ENCODE data around the gene LNPEP. TPM values are rescaled to one million over a fixed set of nuclear protein-coding genes. Genes with fewer than 3 reads are reported as not detected.

Gene LNPEP
- total RNA-seq, 1 experiment from 2014 or later: 18.8 TPM

- Histone ChIP-seq H3K9me2 (ENCODE audit: insufficient read depth) (no peaks in the 10 kb centered on the region), H3K36me3 (ENCODE audit: low read depth) (no peaks in the 10 kb centered on the region), H3K9me3 (ENCODE audit: insufficient read depth, low read depth) (no peaks in the 10 kb centered on the region), H3K4me1 (replicated peaks; ENCODE audit: insufficient read depth) (peaks cover 31% of the 10 kb centered on the region), H2AFZ (peak overlapping the region; percentile 100), H3K27ac (peak overlapping the region; percentile 42), H3F3A (ENCODE audit: insufficient read depth, low read depth) (peaks cover 20% of the 10 kb centered on the region; the same call in 1 of the 2 replicates), H3K4me2 (peak overlapping the region; percentile 88), H3K4me3 (peak overlapping the region; percentile 94), H3K79me2 (ENCODE audit: low read depth) (peaks cover 44% of the 10 kb centered on the region), H4K20me1 (ENCODE audit: insufficient read depth) (0 out of 2 replicates have a peak, but pooled peaks cover 5% of the 10 kb centered on the region), H3K27me3 (ENCODE audit: insufficient read depth, low read depth) (no peaks in the 10 kb centered on the region)
- intact Hi-C loops (cut with micrococcal nuclease; ENCODE audit: unreplicated experiment): loop anchor here (5.0 to 10.0 kb wide), 3 partner anchors 208 to 324 kb away; partner anchors contain the start of genes CAST and LIX1
- peak; percentile 11 to 39 for DNase-seq
- TSS peak; percentile 20 for BruUV-seq (replicated peaks)
- TF ChIP-seq CTCF (conservative IDR thresholded peaks at IDR 0.05) (no peak), EZH2 (IDR thresholded peaks at IDR 0.05; ENCODE audit: low read depth) (no peak)
- ChIA-PET CTCF (interaction anchor here (0.5 kb wide), 1 partner anchor 1698 kb away, joined by 5 read pairs; no protein-coding TSS in a partner anchor), POLR2A (ENCODE audit: unreplicated experiment) (interaction anchor here (0.6 kb wide), 2 partner anchors 1059 to 1844 kb away, joined by 5 to 6 read pairs; no protein-coding TSS in a partner anchor)
Measured at GRCh38 chr5:96936431-96937320, 796 bp downstream of the LNPEP start.

DNA sequence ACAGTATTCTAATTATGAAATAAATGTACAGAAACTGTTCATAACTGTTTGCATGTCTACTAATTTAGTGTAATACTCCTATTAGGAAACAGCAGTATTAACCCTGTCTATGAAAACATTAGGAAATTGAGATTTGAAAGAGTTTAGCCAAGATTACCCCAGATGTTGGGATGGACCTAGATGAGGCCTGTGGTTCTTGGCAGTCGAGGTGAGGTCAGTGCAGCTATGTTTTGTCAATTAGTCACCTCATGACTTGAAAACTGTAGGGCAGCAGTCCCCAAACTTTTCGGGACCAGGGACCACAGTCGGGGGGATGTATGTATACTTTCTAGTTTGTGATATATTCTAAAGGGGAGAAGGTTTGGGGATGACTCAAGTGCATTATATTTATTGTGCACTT, 4.7 kb downstream of the LNPEP start:
- no peaks in the 10 kb centered on the region for H3K9me2 ChIP-seq (ENCODE audit: insufficient read depth)
- H3K27me3 ChIP-seq (ENCODE audit: insufficient read depth, low read depth): no peaks in the 10 kb centered on the region
- no peaks in the 10 kb centered on the region for H3K9me3 ChIP-seq (ENCODE audit: insufficient read depth, low read depth)
- no peak overlapping the region for H3K4me2 ChIP-seq
- H3K27ac ChIP-seq: no peak overlapping the region
- POLR2A ChIA-PET (ENCODE audit: unreplicated experiment): no interaction called here
- no peaks in the 10 kb centered on the region for H3K36me3 ChIP-seq (ENCODE audit: low read depth)
- 0 out of 2 replicates have a peak, but pooled peaks cover 5% of the 10 kb centered on the region for H4K20me1 ChIP-seq (ENCODE audit: insufficient read depth)
- no TSS peak for BruUV-seq (replicated peaks)
- TF ChIP-seq CTCF (conservative IDR thresholded peaks at IDR 0.05) (no peak), EZH2 (IDR thresholded peaks at IDR 0.05; ENCODE audit: low read depth) (no peak)
- peaks cover 51% of the 10 kb centered on the region for H3K79me2 ChIP-seq (ENCODE audit: low read depth)
- no peak overlapping the region for H3K4me3 ChIP-seq
- H3F3A ChIP-seq (ENCODE audit: insufficient read depth, low read depth): peaks cover 1% of the 10 kb centered on the region; the same call in 1 of the 2 replicates
- H2AFZ ChIP-seq: no peak overlapping the region
- peaks cover 13% of the 10 kb centered on the region for H3K4me1 ChIP-seq (replicated peaks; ENCODE audit: insufficient read depth)
- CTCF ChIA-PET: no interaction called here
- no peak for DNase-seq
- intact Hi-C loops (cut with micrococcal nuclease; ENCODE audit: unreplicated experiment): no loop called here

DNA sequence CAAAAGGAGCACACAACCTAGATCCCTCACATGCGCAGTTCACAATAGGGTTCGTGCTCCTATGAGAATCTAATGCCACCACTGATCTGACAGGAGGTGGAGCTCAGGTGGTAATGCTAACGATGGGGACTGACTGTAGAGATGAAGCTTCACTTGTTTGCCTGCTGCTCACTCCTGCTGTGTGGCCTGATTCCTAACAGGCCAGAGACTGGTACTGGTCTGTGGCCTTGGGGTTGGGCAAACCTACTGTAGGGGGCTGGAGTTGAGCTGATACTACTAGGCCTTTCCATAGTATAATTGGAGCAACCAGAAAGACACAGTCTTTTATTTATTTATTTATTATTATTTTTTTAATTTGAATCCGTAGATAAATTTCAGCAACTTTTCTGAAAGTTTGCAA, 5.3 kb downstream of the LNPEP start:
- no peak for TF ChIP-seq EZH2 (IDR thresholded peaks at IDR 0.05; ENCODE audit: low read depth)
- TF ChIP-seq CTCF (conservative IDR thresholded peaks at IDR 0.05): no peak
- Histone ChIP-seq H3K9me2 (ENCODE audit: insufficient read depth) (no peaks in the 10 kb centered on the region), H3K36me3 (ENCODE audit: low read depth) (no peaks in the 10 kb centered on the region), H3K4me1 (replicated peaks; ENCODE audit: insufficient read depth) (peaks cover 13% of the 10 kb centered on the region), H3K4me3 (no peak overlapping the region), H3K27ac (no peak overlapping the region), H4K20me1 (ENCODE audit: insufficient read depth) (0 out of 2 replicates have a peak, but pooled peaks cover 5% of the 10 kb centered on the region), H3K9me3 (ENCODE audit: insufficient read depth, low read depth) (no peaks in the 10 kb centered on the region), H3K79me2 (ENCODE audit: low read depth) (peaks cover 55% of the 10 kb centered on the region), H2AFZ (no peak overlapping the region), H3K27me3 (ENCODE audit: insufficient read depth, low read depth) (no peaks in the 10 kb centered on the region), H3F3A (ENCODE audit: insufficient read depth, low read depth) (no peaks in the 10 kb centered on the region), H3K4me2 (no peak overlapping the region)
- no TSS peak for BruUV-seq (replicated peaks)
- intact Hi-C loops (cut with micrococcal nuclease; ENCODE audit: unreplicated experiment): no loop called here
- POLR2A ChIA-PET (ENCODE audit: unreplicated experiment): no interaction called here
- DNase-seq: no peak
- CTCF ChIA-PET: no interaction called here
